Bronchial epithelial cell (primary cell): ENCODE results near the gene ATG16L1. TPM values are rescaled to one million over a fixed set of nuclear protein-coding genes. Genes with fewer than 3 reads are reported as not detected.

Experiments
- DNase-seq: peaks from one replicate; pipeline ENCODE4 v3.0.0-alpha.2; 2010; ENCODE audit warnings: low read depth
- FAIRE-seq: peaks from 2 replicates; lab custom pipeline; 2011; peaks lifted over from hg19 to GRCh38; lab: Jason Lieb, UNC
- H3K27me3 ChIP-seq: 2 replicates; pipeline ENCODE4 v1.5.1; 2011; ENCODE audit warnings: low read length; ENCODE audit not compliant: control insufficient read depth, insufficient read depth
- H3K36me3 ChIP-seq: 2 replicates; pipeline ENCODE4 v1.5.1; 2011; ENCODE audit warnings: low read length; ENCODE audit not compliant: control insufficient read depth, insufficient read depth
- H3K4me3 ChIP-seq: 2 replicates; pipeline ENCODE4 v1.5.1; 2011; ENCODE audit warnings: mild to moderate bottlenecking, low read depth, low read length, control low read depth
- total RNA-seq: library from RNA; depleted of rRNA; stranded (reverse); fragments of >200 nt; gene quantifications from 2 replicates; pipeline ENCODE4 v1.2.1, GENCODE V29; 2014
- TF ChIP-seq, protein P1 (sequence below): IDR thresholded peaks from 2 replicates; pipeline ENCODE4 v1.5.1; 2011; ENCODE audit warnings: mild to moderate bottlenecking, moderate library complexity, low read length, control low read depth, inconsistent platforms; ENCODE audit not compliant: insufficient read depth, severe bottlenecking

The ATG16L1 gene
- total RNA-seq, 1 donor from 2014 or later: 36.6 TPM

DNA sequence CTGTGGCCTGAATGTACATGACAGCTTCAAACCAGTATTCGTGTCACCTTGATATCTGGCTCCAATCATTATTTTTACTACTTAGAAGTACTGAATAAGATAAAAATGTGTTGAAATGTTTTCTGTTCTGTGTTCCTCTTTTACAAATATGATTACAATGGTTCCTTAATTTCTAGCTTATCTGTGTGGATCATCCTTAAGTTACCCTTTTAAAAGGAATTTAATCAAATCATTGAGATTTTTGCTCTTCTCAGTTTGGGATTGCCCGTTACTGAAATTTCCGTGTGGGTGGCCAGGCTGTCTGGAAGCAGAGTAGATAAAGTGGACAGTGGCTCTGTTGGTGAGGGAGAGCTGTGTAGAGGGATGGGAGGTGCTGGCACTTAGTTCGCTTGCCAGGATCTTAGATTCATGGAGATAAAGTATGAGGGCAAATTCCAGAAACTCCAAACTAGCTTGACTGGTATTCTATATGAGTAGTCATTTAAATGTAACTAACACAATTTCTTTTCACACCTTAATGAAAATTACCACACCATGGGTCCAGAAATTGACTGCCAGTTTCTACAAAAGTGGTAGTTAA lies 28.7 kb downstream of the ATG16L1 start:
- H3K27me3 ChIP-seq: no peaks in the 10 kb centered on the region
- TF ChIP-seq, protein P1, sequence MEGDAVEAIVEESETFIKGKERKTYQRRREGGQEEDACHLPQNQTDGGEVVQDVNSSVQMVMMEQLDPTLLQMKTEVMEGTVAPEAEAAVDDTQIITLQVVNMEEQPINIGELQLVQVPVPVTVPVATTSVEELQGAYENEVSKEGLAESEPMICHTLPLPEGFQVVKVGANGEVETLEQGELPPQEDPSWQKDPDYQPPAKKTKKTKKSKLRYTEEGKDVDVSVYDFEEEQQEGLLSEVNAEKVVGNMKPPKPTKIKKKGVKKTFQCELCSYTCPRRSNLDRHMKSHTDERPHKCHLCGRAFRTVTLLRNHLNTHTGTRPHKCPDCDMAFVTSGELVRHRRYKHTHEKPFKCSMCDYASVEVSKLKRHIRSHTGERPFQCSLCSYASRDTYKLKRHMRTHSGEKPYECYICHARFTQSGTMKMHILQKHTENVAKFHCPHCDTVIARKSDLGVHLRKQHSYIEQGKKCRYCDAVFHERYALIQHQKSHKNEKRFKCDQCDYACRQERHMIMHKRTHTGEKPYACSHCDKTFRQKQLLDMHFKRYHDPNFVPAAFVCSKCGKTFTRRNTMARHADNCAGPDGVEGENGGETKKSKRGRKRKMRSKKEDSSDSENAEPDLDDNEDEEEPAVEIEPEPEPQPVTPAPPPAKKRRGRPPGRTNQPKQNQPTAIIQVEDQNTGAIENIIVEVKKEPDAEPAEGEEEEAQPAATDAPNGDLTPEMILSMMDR: no peak
- no peak for FAIRE-seq
- DNase-seq: no peak
- H3K36me3 ChIP-seq: peaks cover 20% of the 10 kb centered on the region
- no peak overlapping the region for H3K4me3 ChIP-seq

- TF ChIP-seq, protein P1: no peak
- no peak overlapping the region for H3K4me3 ChIP-seq
- DNase-seq (no peak), FAIRE-seq (no peak)
- no peaks in the 10 kb centered on the region for H3K27me3 ChIP-seq
- H3K36me3 ChIP-seq: peaks cover 22% of the 10 kb centered on the region
Observed at GRCh38 chr2:233281553-233281952, 30.1 kb downstream of the ATG16L1 start.

DNA sequence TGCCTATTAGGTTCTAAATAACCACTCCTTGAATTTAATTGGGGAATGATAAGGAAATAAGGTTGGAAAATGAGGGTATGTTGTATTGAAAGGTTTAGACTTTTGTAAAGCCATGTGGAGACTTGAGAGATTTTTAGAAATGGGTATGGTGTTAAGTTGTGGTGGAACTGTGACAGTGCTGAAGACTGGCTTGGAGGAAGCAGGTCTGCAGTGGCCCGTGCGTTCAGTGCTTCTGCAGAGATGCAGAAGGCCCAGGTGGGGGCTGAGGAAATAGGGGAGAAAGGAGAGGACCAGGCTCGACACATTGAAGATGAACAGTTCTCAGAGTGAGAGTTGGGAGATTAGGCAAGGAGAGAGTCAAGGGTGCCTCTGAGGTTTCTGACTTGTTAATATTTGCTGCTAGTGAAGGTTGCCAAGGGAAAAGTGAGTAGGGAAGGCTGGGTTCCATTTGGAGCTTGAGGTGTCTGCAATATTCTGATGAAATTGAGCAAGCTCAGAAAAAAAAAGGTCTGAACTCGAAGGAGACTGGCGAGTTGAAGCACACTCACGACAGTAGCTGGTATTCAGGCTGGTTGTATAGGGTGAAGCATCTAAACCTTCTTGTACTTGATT lies 30.6 kb downstream of the ATG16L1 start:
- Histone ChIP-seq H3K4me3 (no peak overlapping the region), H3K27me3 (no peaks in the 10 kb centered on the region), H3K36me3 (peaks cover 24% of the 10 kb centered on the region)
- DNase-seq (no peak), FAIRE-seq (no peak)
- TF ChIP-seq, protein P1: no peak

DNA sequence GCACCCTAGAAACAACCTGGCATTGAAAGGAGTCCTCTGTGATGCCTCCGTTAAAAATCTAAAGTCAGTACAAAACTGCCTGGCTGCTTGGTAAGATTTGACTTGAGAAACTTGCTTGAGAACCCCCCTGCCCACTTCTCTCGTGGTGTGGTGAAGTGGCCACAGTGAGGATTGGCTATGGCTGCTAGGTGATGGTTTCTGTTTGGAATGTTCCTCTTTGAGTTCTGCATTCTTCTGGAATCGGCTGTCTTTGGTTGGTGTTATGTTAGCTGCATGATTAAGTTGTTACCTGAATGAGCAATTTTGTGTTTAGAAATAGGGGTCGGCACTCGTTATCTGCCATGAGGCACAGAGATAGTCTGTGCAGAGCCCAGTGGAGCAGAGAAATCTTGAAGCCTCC lies 34.4 kb downstream of the ATG16L1 start:
- Histone ChIP-seq H3K4me3 (no peak overlapping the region), H3K27me3 (no peaks in the 10 kb centered on the region), H3K36me3 (peaks cover 30% of the 10 kb centered on the region)
- FAIRE-seq: no peak
- peak; percentile 7 for DNase-seq
- TF ChIP-seq, protein P1: no peak

GRCh38 chr2:233287871-233288270 lies 36.4 kb downstream of the ATG16L1 start:
- TF ChIP-seq, protein P1: no peak
- DNase-seq: no peak
- no peak for FAIRE-seq
- Histone ChIP-seq H3K27me3 (no peaks in the 10 kb centered on the region), H3K36me3 (peaks cover 37% of the 10 kb centered on the region), H3K4me3 (no peak overlapping the region)
